GM23338 (cell line): ENCODE measurements around the gene SH3BGRL. TPM values are rescaled to one million over a fixed set of nuclear protein-coding genes. Genes with fewer than 3 reads are reported as not detected.

Experiments used
- ATAC-seq: fragments of 200-7000 bp; cut with Tn5 transposase; 3 replicates; pipeline ENCODE4 v1.9.1; 2020
- DNase-seq: peaks from one replicate; pipeline ENCODE4 v3.0.0-alpha.2; 2015; ENCODE audit warnings: low spot score
- H2AFZ ChIP-seq: fragments of 200-600 bp; sonication (generic); 2 replicates; pipeline ENCODE4 v1.8.0; 2016; ENCODE audit warnings: antibody characterized with exemption, mild to moderate bottlenecking, moderate library complexity
- H3F3A ChIP-seq: fragments of 200-600 bp; sonication (generic); replicated peaks from 2 replicates; pipeline ENCODE4 v1.8.0; 2017; ENCODE audit warnings: antibody characterized with exemption, mixed run types, low read depth
- H3K27ac ChIP-seq: fragments of 200-600 bp; sonication (generic); 2 replicates; pipeline ENCODE4 v1.6.1; 2016; ENCODE audit warnings: low read depth
- H3K27me3 ChIP-seq: fragments of 200-600 bp; sonication (generic); 2 replicates; pipeline ENCODE4 v1.8.0; 2016; ENCODE audit warnings: mild to moderate bottlenecking, mixed run types, moderate library complexity; ENCODE audit not compliant: insufficient read depth
- H3K36me3 ChIP-seq: fragments of 200-600 bp; sonication (generic); 2 replicates; pipeline ENCODE4 v1.8.0; 2016; ENCODE audit warnings: mild to moderate bottlenecking; ENCODE audit not compliant: insufficient read depth
- H3K4me1 ChIP-seq: fragments of 200-600 bp; sonication (generic); 2 replicates; pipeline ENCODE4 v1.8.0; 2016; ENCODE audit warnings: mild to moderate bottlenecking, moderate library complexity; ENCODE audit not compliant: insufficient read depth
- H3K4me2 ChIP-seq: fragments of 200-600 bp; sonication (generic); 2 replicates; pipeline ENCODE4 v1.7.1; 2017; ENCODE audit warnings: mixed run types
- H3K4me3 ChIP-seq: fragments of 200-600 bp; sonication (generic); 2 replicates; pipeline ENCODE4 v1.6.1; 2016; ENCODE audit warnings: mixed run types
- H3K79me2 ChIP-seq: fragments of 200-600 bp; sonication (generic); replicated peaks from 2 replicates; pipeline ENCODE4 v1.8.0; 2017; ENCODE audit warnings: mild to moderate bottlenecking; ENCODE audit not compliant: insufficient read depth
- H3K9me2 ChIP-seq: fragments of 200-600 bp; sonication (generic); 2 replicates; pipeline ENCODE4 v1.8.0; 2017; ENCODE audit not compliant: insufficient read depth
- H4K20me1 ChIP-seq: fragments of 200-600 bp; sonication (generic); replicated peaks from 2 replicates; pipeline ENCODE4 v1.8.0; 2017; ENCODE audit warnings: mild to moderate bottlenecking; ENCODE audit not compliant: insufficient read depth
- H3K27ac Mint-ChIP-seq: 2 replicates; pipeline ENCODE4 v1.8.0; 2020; ENCODE audit warnings: inconsistent platforms, mild to moderate bottlenecking, moderate library complexity, mixed read lengths
- H3K27me3 Mint-ChIP-seq: 3 replicates; pipeline ENCODE4 v1.8.0; 2022; ENCODE audit warnings: low read depth, mild to moderate bottlenecking, moderate library complexity, mixed read lengths, inconsistent platforms; ENCODE audit not compliant: insufficient read depth, poor library complexity
- H3K36me3 Mint-ChIP-seq: 3 replicates; pipeline ENCODE4 v1.8.0; 2021; ENCODE audit warnings: low read depth, mild to moderate bottlenecking, inconsistent platforms, moderate library complexity, mixed read lengths
- H3K4me1 Mint-ChIP-seq: 3 replicates; pipeline ENCODE4 v1.8.0; 2020; ENCODE audit warnings: mild to moderate bottlenecking, inconsistent platforms, mixed read lengths
- H3K4me3 Mint-ChIP-seq: 3 replicates; pipeline ENCODE4 v1.8.0; 2021; ENCODE audit warnings: moderate library complexity, mild to moderate bottlenecking, inconsistent platforms, mixed read lengths
- H3K9me3 Mint-ChIP-seq: 3 replicates; pipeline ENCODE4 v1.8.0; 2020; ENCODE audit warnings: moderate library complexity, mild to moderate bottlenecking, inconsistent platforms, mixed read lengths
- CREB1 ChIP-seq: fragments of 250-450 bp; sonication (Bioruptor Pico); IDR thresholded peaks from 2 replicates; pipeline ENCODE4 v1.5.0; 2020; ENCODE audit warnings: low read depth, mild to moderate bottlenecking, moderate library complexity
- EZH2 ChIP-seq: fragments of 200-600 bp; sonication (generic); IDR thresholded peaks from one replicate; pipeline ENCODE4 v1.8.0; 2017; ENCODE audit warnings: antibody characterized with exemption, mild to moderate bottlenecking, low read depth; ENCODE audit not compliant: unreplicated experiment
- EZH2phosphoT487 ChIP-seq: fragments of 200-600 bp; sonication (generic); IDR thresholded peaks from one replicate; pipeline ENCODE4 v1.8.1; 2018; ENCODE audit warnings: antibody characterized with exemption; ENCODE audit not compliant: unreplicated experiment
- JUNB ChIP-seq: IDR thresholded peaks from one replicate; pipeline ENCODE4 v1.6.1; 2016; ENCODE audit warnings: antibody characterized with exemption; ENCODE audit not compliant: unreplicated experiment
- NANOG ChIP-seq: IDR thresholded peaks from 2 replicates; pipeline ENCODE4 v1.6.1; 2016; ENCODE audit warnings: antibody characterized with exemption, borderline replicate concordance
- POLR2AphosphoS5 ChIP-seq: IDR thresholded peaks from 2 replicates; pipeline ENCODE4 v1.6.1; 2016; ENCODE audit warnings: antibody characterized with exemption, low read depth
- STAT1 ChIP-seq: IDR thresholded peaks from one replicate; pipeline ENCODE4 v1.6.1; 2016; ENCODE audit warnings: antibody characterized with exemption; ENCODE audit not compliant: unreplicated experiment
- ZNF114 ChIP-seq: fragments of 250-450 bp; sonication (Bioruptor Pico); IDR thresholded peaks from 2 replicates; pipeline ENCODE4 v1.5.0; 2020; ENCODE audit warnings: mild to moderate bottlenecking, moderate library complexity
- ZNF331 ChIP-seq: fragments of 250-450 bp; sonication (Bioruptor Pico); IDR thresholded peaks from 2 replicates; pipeline ENCODE4 v1.5.0; 2020; ENCODE audit warnings: low read depth, mild to moderate bottlenecking, moderate library complexity
- polyA plus RNA-seq: library from polyadenylated mRNA; unstranded; fragments of >200 nt; fragmentation: Nextera tagmentation; extraction: Ambion mirVana; gene quantifications from 2 replicates; pipeline ENCODE4 v1.2.1, GENCODE V29; 2016
- total RNA-seq: library from RNA; depleted of rRNA; stranded (reverse); fragments of >200 nt; shearing (Covaris generic); gene quantifications from 2 replicates; pipeline ENCODE4 v1.2.3, GENCODE V29; 2014
- TF ChIP-seq, protein P1 (sequence below): IDR thresholded peaks from one replicate; pipeline ENCODE4 v1.6.1; 2018; ENCODE audit warnings: antibody characterized with exemption; ENCODE audit not compliant: unreplicated experiment
- TF ChIP-seq, protein P2 (sequence below): fragments of 250-450 bp; sonication (Bioruptor Pico); IDR thresholded peaks from 2 replicates; pipeline ENCODE4 v1.5.0; 2020; ENCODE audit warnings: mild to moderate bottlenecking, moderate library complexity
- TF ChIP-seq, protein P3 (sequence below), 2 experiments: fragments of 200-600 bp in 1 of 2; sonication (generic) in 1 of 2; conservative IDR thresholded peaks; 2 replicates each; pipeline versions ENCODE4 v1.5.1 to v1.6.1; 2016 to 2017; ENCODE audit warnings: antibody characterized with exemption in 2 of 2, low read depth in 2 of 2, mild to moderate bottlenecking in 2 of 2, moderate library complexity in 1 of 2
- TF ChIP-seq, protein P4 (sequence below): IDR thresholded peaks from 2 replicates; pipeline ENCODE4 v1.6.1; 2016; ENCODE audit warnings: antibody characterized with exemption

The SH3BGRL gene
- total and polyA plus RNA-seq, 2 experiments from 2014 or later: 60.8 to 61.1 TPM

DNA sequence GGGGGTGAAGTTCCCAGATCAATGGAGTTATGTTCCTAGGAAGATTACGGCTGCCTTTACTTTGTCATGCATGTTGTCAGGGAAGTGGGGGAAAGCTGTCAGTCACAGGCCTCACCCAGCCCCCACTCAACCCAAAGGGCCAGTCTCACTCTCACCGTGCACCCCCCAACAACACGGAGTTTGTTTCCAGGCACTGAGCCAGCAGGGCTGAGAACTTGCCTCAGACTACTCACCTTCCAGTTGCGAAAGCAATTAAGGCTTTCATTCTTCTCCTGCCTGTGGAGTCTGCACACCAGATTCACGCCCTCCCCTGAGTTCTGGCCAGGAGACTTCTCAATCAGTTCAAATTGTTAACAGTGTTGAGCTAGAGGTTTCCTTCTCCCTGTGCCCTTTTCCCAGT, 114.3 kb downstream of the SH3BGRL start:
- H3K4me2 ChIP-seq: no peak overlapping the region
- H3K27me3 ChIP-seq: no peaks in the 10 kb centered on the region
- H3K27ac Mint-ChIP-seq: no peak overlapping the region
- H3K9me2 ChIP-seq: no peaks in the 10 kb centered on the region
- no peaks in the 10 kb centered on the region for H4K20me1 ChIP-seq
- H2AFZ ChIP-seq: no peak overlapping the region
- no peak overlapping the region for H3K4me3 Mint-ChIP-seq
- no peak overlapping the region for H3K27ac ChIP-seq
- H3K27me3 Mint-ChIP-seq: no peaks in the 10 kb centered on the region
- no peaks in the 10 kb centered on the region for H3K9me3 Mint-ChIP-seq
- H3K4me1 Mint-ChIP-seq: peaks cover 3% of the 10 kb centered on the region; the same call in 2 of the 3 replicates
- no peaks in the 10 kb centered on the region for H3F3A ChIP-seq
- no peak overlapping the region for H3K4me3 ChIP-seq
- H3K36me3 Mint-ChIP-seq: peaks cover 4% of the 10 kb centered on the region; the same call in 1 of the 3 replicates
- DNase-seq: no peak
- H3K4me1 ChIP-seq: no peaks in the 10 kb centered on the region
- TF ChIP-seq, protein P1, sequence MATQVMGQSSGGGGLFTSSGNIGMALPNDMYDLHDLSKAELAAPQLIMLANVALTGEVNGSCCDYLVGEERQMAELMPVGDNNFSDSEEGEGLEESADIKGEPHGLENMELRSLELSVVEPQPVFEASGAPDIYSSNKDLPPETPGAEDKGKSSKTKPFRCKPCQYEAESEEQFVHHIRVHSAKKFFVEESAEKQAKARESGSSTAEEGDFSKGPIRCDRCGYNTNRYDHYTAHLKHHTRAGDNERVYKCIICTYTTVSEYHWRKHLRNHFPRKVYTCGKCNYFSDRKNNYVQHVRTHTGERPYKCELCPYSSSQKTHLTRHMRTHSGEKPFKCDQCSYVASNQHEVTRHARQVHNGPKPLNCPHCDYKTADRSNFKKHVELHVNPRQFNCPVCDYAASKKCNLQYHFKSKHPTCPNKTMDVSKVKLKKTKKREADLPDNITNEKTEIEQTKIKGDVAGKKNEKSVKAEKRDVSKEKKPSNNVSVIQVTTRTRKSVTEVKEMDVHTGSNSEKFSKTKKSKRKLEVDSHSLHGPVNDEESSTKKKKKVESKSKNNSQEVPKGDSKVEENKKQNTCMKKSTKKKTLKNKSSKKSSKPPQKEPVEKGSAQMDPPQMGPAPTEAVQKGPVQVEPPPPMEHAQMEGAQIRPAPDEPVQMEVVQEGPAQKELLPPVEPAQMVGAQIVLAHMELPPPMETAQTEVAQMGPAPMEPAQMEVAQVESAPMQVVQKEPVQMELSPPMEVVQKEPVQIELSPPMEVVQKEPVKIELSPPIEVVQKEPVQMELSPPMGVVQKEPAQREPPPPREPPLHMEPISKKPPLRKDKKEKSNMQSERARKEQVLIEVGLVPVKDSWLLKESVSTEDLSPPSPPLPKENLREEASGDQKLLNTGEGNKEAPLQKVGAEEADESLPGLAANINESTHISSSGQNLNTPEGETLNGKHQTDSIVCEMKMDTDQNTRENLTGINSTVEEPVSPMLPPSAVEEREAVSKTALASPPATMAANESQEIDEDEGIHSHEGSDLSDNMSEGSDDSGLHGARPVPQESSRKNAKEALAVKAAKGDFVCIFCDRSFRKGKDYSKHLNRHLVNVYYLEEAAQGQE: no peak
- TF ChIP-seq CREB1 (CRISPR knock-in tag) (no peak), JUNB (no peak), EZH2 (no peak), ZNF331 (CRISPR knock-in tag) (no peak), NANOG (no peak), POLR2AphosphoS5 (no peak), STAT1 (no peak), ZNF114 (no peak), EZH2phosphoT487 (no peak)
- TF ChIP-seq, protein P2, sequence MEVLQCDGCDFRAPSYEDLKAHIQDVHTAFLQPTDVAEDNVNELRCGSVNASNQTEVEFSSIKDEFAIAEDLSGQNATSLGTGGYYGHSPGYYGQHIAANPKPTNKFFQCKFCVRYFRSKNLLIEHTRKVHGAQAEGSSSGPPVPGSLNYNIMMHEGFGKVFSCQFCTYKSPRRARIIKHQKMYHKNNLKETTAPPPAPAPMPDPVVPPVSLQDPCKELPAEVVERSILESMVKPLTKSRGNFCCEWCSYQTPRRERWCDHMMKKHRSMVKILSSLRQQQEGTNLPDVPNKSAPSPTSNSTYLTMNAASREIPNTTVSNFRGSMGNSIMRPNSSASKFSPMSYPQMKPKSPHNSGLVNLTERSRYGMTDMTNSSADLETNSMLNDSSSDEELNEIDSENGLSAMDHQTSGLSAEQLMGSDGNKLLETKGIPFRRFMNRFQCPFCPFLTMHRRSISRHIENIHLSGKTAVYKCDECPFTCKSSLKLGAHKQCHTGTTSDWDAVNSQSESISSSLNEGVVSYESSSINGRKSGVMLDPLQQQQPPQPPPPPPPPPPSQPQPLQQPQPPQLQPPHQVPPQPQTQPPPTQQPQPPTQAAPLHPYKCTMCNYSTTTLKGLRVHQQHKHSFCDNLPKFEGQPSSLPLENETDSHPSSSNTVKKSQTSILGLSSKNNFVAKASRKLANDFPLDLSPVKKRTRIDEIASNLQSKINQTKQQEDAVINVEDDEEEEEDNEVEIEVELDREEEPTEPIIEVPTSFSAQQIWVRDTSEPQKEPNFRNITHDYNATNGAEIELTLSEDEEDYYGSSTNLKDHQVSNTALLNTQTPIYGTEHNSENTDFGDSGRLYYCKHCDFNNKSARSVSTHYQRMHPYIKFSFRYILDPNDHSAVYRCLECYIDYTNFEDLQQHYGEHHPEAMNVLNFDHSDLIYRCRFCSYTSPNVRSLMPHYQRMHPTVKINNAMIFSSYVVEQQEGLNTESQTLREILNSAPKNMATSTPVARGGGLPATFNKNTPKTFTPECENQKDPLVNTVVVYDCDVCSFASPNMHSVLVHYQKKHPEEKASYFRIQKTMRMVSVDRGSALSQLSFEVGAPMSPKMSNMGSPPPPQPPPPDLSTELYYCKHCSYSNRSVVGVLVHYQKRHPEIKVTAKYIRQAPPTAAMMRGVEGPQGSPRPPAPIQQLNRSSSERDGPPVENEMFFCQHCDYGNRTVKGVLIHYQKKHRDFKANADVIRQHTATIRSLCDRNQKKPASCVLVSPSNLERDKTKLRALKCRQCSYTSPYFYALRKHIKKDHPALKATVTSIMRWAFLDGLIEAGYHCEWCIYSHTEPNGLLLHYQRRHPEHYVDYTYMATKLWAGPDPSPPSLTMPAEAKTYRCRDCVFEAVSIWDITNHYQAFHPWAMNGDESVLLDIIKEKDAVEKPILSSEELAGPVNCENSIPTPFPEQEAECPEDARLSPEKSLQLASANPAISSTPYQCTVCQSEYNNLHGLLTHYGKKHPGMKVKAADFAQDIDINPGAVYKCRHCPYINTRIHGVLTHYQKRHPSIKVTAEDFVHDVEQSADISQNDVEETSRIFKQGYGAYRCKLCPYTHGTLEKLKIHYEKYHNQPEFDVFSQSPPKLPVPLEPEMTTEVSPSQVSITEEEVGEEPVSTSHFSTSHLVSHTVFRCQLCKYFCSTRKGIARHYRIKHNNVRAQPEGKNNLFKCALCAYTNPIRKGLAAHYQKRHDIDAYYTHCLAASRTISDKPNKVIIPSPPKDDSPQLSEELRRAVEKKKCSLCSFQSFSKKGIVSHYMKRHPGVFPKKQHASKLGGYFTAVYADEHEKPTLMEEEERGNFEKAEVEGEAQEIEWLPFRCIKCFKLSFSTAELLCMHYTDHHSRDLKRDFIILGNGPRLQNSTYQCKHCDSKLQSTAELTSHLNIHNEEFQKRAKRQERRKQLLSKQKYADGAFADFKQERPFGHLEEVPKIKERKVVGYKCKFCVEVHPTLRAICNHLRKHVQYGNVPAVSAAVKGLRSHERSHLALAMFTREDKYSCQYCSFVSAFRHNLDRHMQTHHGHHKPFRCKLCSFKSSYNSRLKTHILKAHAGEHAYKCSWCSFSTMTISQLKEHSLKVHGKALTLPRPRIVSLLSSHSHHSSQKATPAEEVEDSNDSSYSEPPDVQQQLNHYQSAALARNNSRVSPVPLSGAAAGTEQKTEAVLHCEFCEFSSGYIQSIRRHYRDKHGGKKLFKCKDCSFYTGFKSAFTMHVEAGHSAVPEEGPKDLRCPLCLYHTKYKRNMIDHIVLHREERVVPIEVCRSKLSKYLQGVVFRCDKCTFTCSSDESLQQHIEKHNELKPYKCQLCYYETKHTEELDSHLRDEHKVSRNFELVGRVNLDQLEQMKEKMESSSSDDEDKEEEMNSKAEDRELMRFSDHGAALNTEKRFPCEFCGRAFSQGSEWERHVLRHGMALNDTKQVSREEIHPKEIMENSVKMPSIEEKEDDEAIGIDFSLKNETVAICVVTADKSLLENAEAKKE: no peak
- TF ChIP-seq, protein P3, sequence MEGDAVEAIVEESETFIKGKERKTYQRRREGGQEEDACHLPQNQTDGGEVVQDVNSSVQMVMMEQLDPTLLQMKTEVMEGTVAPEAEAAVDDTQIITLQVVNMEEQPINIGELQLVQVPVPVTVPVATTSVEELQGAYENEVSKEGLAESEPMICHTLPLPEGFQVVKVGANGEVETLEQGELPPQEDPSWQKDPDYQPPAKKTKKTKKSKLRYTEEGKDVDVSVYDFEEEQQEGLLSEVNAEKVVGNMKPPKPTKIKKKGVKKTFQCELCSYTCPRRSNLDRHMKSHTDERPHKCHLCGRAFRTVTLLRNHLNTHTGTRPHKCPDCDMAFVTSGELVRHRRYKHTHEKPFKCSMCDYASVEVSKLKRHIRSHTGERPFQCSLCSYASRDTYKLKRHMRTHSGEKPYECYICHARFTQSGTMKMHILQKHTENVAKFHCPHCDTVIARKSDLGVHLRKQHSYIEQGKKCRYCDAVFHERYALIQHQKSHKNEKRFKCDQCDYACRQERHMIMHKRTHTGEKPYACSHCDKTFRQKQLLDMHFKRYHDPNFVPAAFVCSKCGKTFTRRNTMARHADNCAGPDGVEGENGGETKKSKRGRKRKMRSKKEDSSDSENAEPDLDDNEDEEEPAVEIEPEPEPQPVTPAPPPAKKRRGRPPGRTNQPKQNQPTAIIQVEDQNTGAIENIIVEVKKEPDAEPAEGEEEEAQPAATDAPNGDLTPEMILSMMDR (conservative IDR thresholded peaks at IDR 0.05; ENCODE audit: low read depth in 2 of 2): no peak
- TF ChIP-seq, protein P4, sequence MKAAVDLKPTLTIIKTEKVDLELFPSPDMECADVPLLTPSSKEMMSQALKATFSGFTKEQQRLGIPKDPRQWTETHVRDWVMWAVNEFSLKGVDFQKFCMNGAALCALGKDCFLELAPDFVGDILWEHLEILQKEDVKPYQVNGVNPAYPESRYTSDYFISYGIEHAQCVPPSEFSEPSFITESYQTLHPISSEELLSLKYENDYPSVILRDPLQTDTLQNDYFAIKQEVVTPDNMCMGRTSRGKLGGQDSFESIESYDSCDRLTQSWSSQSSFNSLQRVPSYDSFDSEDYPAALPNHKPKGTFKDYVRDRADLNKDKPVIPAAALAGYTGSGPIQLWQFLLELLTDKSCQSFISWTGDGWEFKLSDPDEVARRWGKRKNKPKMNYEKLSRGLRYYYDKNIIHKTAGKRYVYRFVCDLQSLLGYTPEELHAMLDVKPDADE: no peak
- no peaks in the 10 kb centered on the region for H3K79me2 ChIP-seq
- no peak for ATAC-seq
- H3K36me3 ChIP-seq: no peaks in the 10 kb centered on the region
